ENCODE measurements around the gene FOCAD. TPM values are rescaled to one million over a fixed set of nuclear protein-coding genes. Genes with fewer than 3 reads are reported as not detected.

FOCAD gene
- total and polyA plus RNA-seq, 8 donors = 5.6 to 212 (median 12.2) TPM

- TF ChIP-seq POLR2AphosphoS5 (IDR thresholded peaks at IDR 0.05) (no peak), CTCF (IDR thresholded peaks at IDR 0.05) (no peak), POLR2A (IDR thresholded peaks at IDR 0.05) (no peak), EP300 (IDR thresholded peaks at IDR 0.05) (no peak)
- H3K27me3 ChIP-seq = no peaks in the 10 kb centered on the region
- no peaks in the 10 kb centered on the region for H3K36me3 ChIP-seq
- peak overlapping the region; percentile 42 to 56 (median 50) for H3K4me3 ChIP-seq
- H3K9me3 ChIP-seq = no peaks in the 10 kb centered on the region
- H3K4me1 ChIP-seq = peaks cover 3 to 20% (median 7%) of the 10 kb centered on the region in 4 donors
- H3K27ac ChIP-seq = peak overlapping the region in 4 of 5 donors; percentile 46 to 70 (median 63)
- 57 to 73% (median 58%) methylated on average over 12 to 13 of the region's 13 CpGs for WGBS, 5 donors
- peak in 1 of 2 donors; percentile 29 for DNase-seq
- intact Hi-C loops (cut with DNase I; ENCODE audit: low total_unique reads) = no loop called here
These were observed 25.2 kb upstream of the FOCAD start for GRCh38 chr9:20658677-20659473.

- no peak for DNase-seq
- peak overlapping the region in 2 of 4 donors; percentile 55 to 56 for H3K4me3 ChIP-seq
- H3K4me1 ChIP-seq = peaks cover 3 to 20% (median 7%) of the 10 kb centered on the region in 4 donors
- TF ChIP-seq POLR2AphosphoS5 (IDR thresholded peaks at IDR 0.05) (no peak), POLR2A (IDR thresholded peaks at IDR 0.05) (no peak), CTCF (IDR thresholded peaks at IDR 0.05) (no peak), EP300 (IDR thresholded peaks at IDR 0.05) (no peak)
- WGBS, 5 donors = 68 to 90% (median 85%) methylated on average over 2 of the region's 2 CpGs
- H3K27ac ChIP-seq = no peak overlapping the region
- H3K9me3 ChIP-seq = no peaks in the 10 kb centered on the region
- no peaks in the 10 kb centered on the region for H3K27me3 ChIP-seq
- intact Hi-C loops (cut with DNase I; ENCODE audit: low total_unique reads) = no loop called here
- H3K36me3 ChIP-seq = no peaks in the 10 kb centered on the region
These were observed 24.5 kb upstream of the FOCAD start for GRCh38 chr9:20659474-20659967.

DNA sequence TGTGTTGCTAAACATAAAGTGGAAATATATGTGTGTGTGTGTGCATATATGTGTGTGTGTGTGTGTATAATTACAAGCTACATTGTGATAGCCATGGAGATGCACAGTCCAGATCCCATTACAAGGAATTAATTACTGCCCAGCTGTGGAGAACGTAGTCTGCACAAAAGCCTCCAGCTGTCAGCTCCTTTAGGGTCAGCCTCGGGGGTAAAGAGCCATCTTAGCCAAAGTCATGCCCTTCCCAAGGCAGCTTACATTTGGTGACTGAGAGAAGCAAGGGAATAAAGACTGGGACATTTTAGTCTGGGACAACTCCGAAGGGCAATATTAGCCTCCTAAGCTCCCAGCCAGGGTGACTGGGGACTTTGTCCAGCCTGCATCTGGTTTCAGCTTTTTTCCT lies 21.9 kb upstream of the FOCAD start:
- Histone ChIP-seq H3K4me1 (peaks cover 3 to 20% (median 7%) of the 10 kb centered on the region in 4 donors), H3K27me3 (no peaks in the 10 kb centered on the region), H3K4me3 (no peak overlapping the region), H3K9me3 (no peaks in the 10 kb centered on the region), H3K36me3 (no peaks in the 10 kb centered on the region), H3K27ac (no peak overlapping the region)
- no peak for TF ChIP-seq POLR2A (IDR thresholded peaks at IDR 0.05)
- no peak for TF ChIP-seq POLR2AphosphoS5 (IDR thresholded peaks at IDR 0.05)
- TF ChIP-seq EP300 (IDR thresholded peaks at IDR 0.05) = no peak
- intact Hi-C loops (cut with DNase I; ENCODE audit: low total_unique reads) = no loop called here
- 55 to 73% (median 60%) methylated on average over 3 of the region's 3 CpGs for WGBS, 5 donors
- no peak for DNase-seq

GRCh38 chr9:20663133-20663532 lies 20.9 kb upstream of the FOCAD start:
- Histone ChIP-seq H3K4me3 (no peak overlapping the region), H3K27ac (no peak overlapping the region), H3K9me3 (no peaks in the 10 kb centered on the region), H3K27me3 (no peaks in the 10 kb centered on the region), H3K36me3 (no peaks in the 10 kb centered on the region), H3K4me1 (peaks cover 3 to 20% (median 7%) of the 10 kb centered on the region in 4 donors)
- WGBS, 5 donors = 90 to 98% (median 97%) methylated on average over 2 of the region's 2 CpGs
- TF ChIP-seq POLR2AphosphoS5 (IDR thresholded peaks at IDR 0.05) = no peak
- no peak for DNase-seq
- intact Hi-C loops (cut with DNase I; ENCODE audit: low total_unique reads) = no loop called here

DNA sequence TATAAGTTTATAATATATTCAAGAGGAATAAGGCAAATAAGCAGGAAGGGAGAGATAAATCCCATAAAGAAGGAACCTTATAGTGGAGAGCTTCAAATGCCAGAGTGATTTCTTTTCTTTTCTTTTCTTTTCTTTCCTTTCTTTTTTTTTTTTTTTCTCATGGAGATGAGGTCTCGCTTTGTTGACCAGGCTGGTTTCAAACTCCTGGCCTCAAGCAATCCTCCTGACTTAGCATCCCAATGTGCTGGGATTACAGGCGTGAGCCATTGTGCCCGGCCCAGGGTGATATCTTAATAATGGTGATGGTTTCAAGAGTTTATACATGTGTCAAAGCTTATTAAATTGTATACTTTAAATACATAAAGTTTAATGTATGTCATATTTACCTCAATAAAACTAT lies 19.6 kb upstream of the FOCAD start:
- no peak overlapping the region for H3K4me3 ChIP-seq
- WGBS, 5 donors = 91 to 97% (median 95%) methylated on average over 3 of the region's 3 CpGs
- intact Hi-C loops (cut with DNase I; ENCODE audit: low total_unique reads) = no loop called here
- H3K4me1 ChIP-seq = peaks cover 2 to 11% (median 4%) of the 10 kb centered on the region in 4 donors
- no peak for DNase-seq
- H3K27ac ChIP-seq = no peak overlapping the region
- no peak for TF ChIP-seq POLR2A (IDR thresholded peaks at IDR 0.05)
- no peak for TF ChIP-seq POLR2AphosphoS5 (IDR thresholded peaks at IDR 0.05)
- no peak for TF ChIP-seq CTCF (IDR thresholded peaks at IDR 0.05)
- TF ChIP-seq EP300 (IDR thresholded peaks at IDR 0.05) = no peak
- H3K27me3 ChIP-seq = no peaks in the 10 kb centered on the region
- no peaks in the 10 kb centered on the region for H3K9me3 ChIP-seq
- no peaks in the 10 kb centered on the region for H3K36me3 ChIP-seq

Measured in stomach (tissue), 9 donors.